GM04503 (cell line): ENCODE data around the gene ULK3.

Source experiments
- DNase-seq: peaks from one replicate; pipeline ENCODE4 v3.0.0-alpha.2; 2012; ENCODE audit warnings: low read depth

The ULK3 gene

DNA sequence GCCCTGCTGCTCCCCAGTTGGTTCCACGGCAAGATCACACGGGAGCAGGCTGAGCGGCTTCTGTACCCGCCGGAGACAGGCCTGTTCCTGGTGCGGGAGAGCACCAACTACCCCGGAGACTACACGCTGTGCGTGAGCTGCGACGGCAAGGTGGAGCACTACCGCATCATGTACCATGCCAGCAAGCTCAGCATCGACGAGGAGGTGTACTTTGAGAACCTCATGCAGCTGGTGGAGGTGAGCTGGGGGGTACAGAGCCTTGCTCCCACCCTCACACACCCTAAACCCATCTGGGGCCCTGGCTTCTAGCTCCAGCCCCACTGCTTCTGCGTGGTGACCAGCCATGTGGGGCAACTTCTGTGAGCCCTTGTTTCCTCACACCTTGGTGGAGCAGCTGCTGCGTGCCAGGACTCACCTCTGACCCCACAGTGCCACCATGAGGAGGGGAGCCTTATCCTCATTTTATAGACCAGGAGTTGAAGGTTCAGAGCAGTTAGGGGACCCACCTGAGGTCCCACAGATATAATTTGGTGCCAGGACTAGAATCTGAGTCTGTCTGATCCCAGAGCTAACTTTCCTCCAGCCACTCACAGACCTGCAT lies 43.6 kb downstream of the ULK3 start:
- no peak for DNase-seq

GRCh38 chr15:74798388-74799254 lies 44.3 kb downstream of the ULK3 start:
- no peak for DNase-seq

- no peak for DNase-seq
These were observed 46.9 kb downstream of the ULK3 start for GRCh38 chr15:74795966-74796625.

GRCh38 chr15:74794970-74795349 lies 48.0 kb downstream of the ULK3 start:
- no peak for DNase-seq

GRCh38 chr15:74794248-74794969 lies 48.5 kb downstream of the ULK3 start:
- DNase-seq = no peak

GRCh38 chr15:74793135-74794028 lies 49.6 kb downstream of the ULK3 start:
- no peak for DNase-seq

DNA sequence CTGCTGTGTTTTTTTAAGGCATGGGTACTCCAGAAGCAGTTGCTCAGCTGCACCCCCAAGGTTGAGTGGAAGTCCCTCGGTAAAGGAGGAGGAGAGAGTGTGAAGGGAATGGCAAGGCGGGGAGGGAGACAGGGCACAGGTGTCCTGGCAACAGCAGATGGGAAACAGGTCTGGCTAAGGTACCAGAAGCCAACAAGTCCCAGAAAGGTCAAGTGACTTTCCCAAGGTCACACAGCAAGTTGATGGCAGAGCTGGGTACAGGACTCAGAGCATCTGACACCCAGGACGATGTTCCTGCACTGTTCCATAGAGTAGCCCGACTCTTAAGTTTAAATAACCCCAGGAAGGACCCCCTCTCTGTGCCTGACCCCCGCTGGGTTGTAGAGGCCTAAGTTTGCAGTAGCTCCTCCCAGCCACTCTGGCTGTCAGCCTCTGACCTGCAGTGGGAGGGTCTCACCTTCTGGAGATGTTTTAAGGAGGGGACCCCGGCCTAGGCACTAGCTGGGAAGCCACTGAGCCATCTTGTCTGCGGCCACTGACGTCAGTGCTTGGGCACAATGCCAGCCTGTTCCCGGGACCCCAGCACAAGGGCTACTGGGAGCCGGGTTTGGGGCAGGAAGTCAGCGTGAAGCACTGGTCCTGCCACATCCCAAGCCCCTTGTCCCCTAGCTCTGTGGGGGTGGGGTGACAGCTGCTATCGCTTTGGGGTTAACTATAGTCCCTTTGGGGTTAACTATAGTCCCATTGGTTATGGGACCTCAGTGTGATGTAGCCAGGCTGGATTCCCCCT lies 50.5 kb downstream of the ULK3 start:
- no peak for DNase-seq

- DNase-seq = no peak
These were observed 51.3 kb downstream of the ULK3 start for GRCh38 chr15:74791667-74792066.

- no peak for DNase-seq
These were observed 51.9 kb downstream of the ULK3 start for GRCh38 chr15:74791007-74791406.

GRCh38 chr15:74790080-74790916 lies 52.7 kb downstream of the ULK3 start:
- no peak for DNase-seq

DNA sequence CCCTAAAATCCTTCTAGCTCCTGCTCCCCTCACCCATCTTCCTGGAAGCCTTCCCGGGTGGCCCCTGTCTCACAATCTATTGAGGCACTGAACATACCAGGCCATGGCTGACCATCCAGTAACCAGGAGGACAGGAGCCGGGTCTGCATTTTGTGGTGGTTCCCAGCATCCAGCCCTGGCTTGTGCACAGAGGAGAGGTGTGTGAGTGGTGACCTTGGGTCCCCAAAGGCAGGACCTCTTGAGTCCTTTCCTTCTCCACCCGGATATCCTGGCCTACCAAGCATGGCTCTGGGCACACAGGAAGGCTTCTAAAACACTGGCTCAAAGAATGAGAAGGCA lies 53.2 kb downstream of the ULK3 start:
- no peak for DNase-seq

DNA sequence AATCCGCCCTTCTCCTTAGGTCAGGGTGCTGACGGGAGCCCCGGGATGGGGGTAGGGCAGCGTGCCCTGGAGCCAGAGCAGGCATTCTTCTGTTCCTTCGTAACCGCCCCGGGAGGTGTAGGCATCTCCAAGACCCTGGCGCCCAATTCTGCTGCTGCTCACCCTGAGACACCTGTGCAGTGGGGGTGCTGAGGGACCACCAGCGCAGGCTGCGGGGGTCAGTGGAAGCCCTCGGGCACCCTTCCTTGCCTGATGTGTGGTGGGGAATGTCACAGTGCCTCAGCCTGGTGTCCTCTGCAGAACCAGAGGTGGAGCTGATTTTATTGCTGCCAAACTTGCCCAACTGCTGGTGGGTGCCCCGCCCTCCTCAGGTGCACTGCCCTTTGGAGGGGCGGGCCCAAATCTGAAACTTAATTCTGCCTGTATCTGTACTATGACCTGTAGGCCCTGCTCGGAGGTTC lies 53.8 kb downstream of the ULK3 start:
- DNase-seq = no peak

DNA sequence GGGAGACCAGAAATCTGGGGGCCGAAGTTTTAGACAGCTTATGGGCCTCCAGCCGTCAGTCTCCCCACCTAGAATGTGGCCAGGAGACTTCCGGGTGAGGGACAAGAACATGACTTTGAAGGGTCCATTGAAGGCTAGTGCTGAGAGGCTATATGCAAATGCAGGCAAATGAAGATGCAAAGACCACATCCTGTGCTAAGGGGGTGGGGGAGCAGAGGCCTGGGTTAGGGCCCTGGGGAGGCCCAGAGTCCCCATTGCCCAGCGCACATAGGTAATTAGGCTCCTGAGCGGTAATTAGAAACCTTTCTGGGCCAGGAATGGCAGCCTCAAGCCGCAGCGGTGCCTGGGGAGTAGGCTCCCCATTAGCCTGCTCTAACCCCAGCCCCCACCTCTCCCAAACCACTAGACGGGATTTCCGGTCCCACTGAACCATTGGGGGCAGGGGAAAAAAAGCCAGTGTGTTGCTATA lies 54.2 kb downstream of the ULK3 start:
- no peak for DNase-seq

DNA sequence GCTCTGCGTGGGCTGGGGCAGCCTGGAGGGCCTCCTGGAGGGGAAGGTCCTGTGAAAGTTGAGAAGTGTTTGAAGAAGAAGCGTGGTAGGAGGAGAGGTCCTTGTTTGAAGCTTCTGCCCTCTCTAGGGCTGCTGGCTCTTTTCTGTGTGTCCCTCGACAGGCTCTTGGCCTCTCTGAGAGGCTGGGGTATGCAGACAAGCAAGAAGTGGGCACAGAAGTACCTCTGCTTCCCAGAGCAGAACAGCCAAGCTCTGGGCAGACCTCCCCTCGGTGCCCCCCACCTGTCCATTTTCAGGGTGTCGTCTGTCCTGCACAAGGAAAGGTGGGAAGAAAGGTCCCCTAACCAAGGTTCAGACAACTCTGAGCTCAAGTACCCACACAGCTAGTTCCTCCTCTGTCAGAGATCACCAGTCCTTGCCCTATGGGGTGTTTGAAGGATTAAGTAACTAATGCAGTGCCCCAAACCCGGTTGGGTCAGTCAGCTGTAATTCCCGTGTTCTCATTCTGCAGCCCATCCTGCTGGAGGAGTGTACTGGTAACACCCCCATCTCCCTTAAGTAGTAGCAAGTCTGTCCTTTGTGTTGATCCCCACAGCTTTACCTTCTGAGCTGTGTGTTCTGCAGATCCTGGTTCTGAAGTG lies 54.8 kb downstream of the ULK3 start:
- no peak for DNase-seq

GRCh38 chr15:74787251-74788041 lies 55.5 kb downstream of the ULK3 start:
- no peak for DNase-seq

DNA sequence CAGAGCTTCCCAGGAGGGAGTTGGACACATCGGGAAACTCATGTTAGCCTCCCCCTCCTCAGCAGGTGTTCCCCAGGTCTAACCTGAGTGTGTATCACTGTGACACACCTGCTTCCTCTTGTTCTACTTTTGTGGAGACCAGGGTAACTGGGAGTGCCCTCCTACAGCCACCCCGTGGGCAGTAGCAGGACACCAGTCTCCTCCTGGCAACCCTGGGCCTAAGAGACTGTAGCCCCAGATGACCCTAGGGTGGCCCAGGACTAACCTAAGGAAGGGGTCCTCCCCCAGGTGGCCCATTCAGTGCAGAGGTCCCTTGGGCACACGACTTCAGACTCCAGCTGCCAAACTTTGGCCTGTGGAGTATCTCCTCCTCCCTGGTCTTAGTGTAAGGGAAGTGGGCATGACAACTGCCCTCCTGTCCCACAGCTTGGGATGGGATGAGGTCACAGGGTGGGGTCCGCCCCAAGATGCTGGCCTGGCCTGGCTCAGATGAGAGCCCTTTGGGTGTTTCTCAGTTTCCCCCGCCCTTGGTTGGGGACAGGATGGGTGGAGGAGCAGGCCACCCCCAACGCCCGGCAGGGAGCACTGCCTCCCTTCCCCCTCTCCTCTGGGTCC lies 56.3 kb downstream of the ULK3 start:
- no peak for DNase-seq
